Immature natural killer cell (primary cell): ENCODE measurements around the gene TRPV5. TPM values are rescaled to one million over a fixed set of nuclear protein-coding genes. Genes with fewer than 3 reads are reported as not detected.

Experiments used
- DNase-seq, 3 donors: peaks; one replicate each; pipeline ENCODE4 v3.0.0; 2022; ENCODE audit warnings: mixed read lengths in 1 of 3
- H3K27ac Mint-ChIP-seq, 6 donors: one replicate each; pipeline ENCODE4 v1.8.0; 2020; ENCODE audit warnings: mixed read lengths in 6 of 6, mild to moderate bottlenecking in 5 of 6, inconsistent platforms in 4 of 6, moderate library complexity in 3 of 6
- H3K27me3 Mint-ChIP-seq, 3 donors: one replicate each; pipeline ENCODE4 v1.8.0; 2020 to 2021; ENCODE audit warnings: low read depth in 3 of 3, mild to moderate bottlenecking in 3 of 3, mixed read lengths in 3 of 3, moderate library complexity in 3 of 3, inconsistent platforms in 1 of 3
- H3K36me3 Mint-ChIP-seq, 3 donors: one replicate each; pipeline ENCODE4 v1.8.0; 2020; ENCODE audit warnings: mixed read lengths in 3 of 3, inconsistent platforms in 2 of 3, mild to moderate bottlenecking in 2 of 3
- H3K4me1 Mint-ChIP-seq, 2 donors: one replicate each; pipeline ENCODE4 v1.8.0; 2020; ENCODE audit warnings: inconsistent platforms in 2 of 2, mild to moderate bottlenecking in 2 of 2, mixed read lengths in 2 of 2, moderate library complexity in 1 of 2
- H3K4me3 Mint-ChIP-seq, 5 donors: one replicate each; pipeline ENCODE4 v1.8.0; 2020; ENCODE audit warnings: mild to moderate bottlenecking in 5 of 5, mixed read lengths in 5 of 5, inconsistent platforms in 3 of 5, moderate library complexity in 3 of 5
- H3K9me3 Mint-ChIP-seq, 6 donors: one replicate each; pipeline ENCODE4 v1.8.0; 2020; ENCODE audit warnings: mild to moderate bottlenecking in 6 of 6, mixed read lengths in 6 of 6, inconsistent platforms in 4 of 6, moderate library complexity in 3 of 6
- polyA plus RNA-seq, 3 donors: library from polyadenylated mRNA; unstranded; fragments of 300-500 nt; fragmentation: Illumina TruSeq; gene quantifications; one replicate each; pipeline ENCODE4 v1.2.3, GENCODE V29; 2021

TRPV5 gene
- polyA plus RNA-seq, 3 donors from 2014 or later = not detected

- no peak overlapping the region for H3K27ac Mint-ChIP-seq
- H3K4me3 Mint-ChIP-seq = no peak overlapping the region
- no peak for DNase-seq
- no peaks in the 10 kb centered on the region for H3K9me3 Mint-ChIP-seq
- peaks cover 3 to 6% (median 4%) of the 10 kb centered on the region in 3 donors for H3K27me3 Mint-ChIP-seq
- no peaks in the 10 kb centered on the region for H3K36me3 Mint-ChIP-seq
- no peaks in the 10 kb centered on the region for H3K4me1 Mint-ChIP-seq
These were observed 61.4 kb downstream of the TRPV5 start for GRCh38 chr7:142872106-142872675.

GRCh38 chr7:142871260-142872105 lies 62.1 kb downstream of the TRPV5 start:
- peaks cover 3 to 6% (median 4%) of the 10 kb centered on the region in 3 donors for H3K27me3 Mint-ChIP-seq
- H3K36me3 Mint-ChIP-seq = no peaks in the 10 kb centered on the region
- H3K9me3 Mint-ChIP-seq = no peaks in the 10 kb centered on the region
- no peaks in the 10 kb centered on the region for H3K4me1 Mint-ChIP-seq
- no peak for DNase-seq
- no peak overlapping the region for H3K27ac Mint-ChIP-seq
- H3K4me3 Mint-ChIP-seq = no peak overlapping the region

- no peak overlapping the region for H3K4me3 Mint-ChIP-seq
- DNase-seq = no peak
- H3K36me3 Mint-ChIP-seq = no peaks in the 10 kb centered on the region
- H3K9me3 Mint-ChIP-seq = no peaks in the 10 kb centered on the region
- peaks cover 2 to 4% (median 3%) of the 10 kb centered on the region in 3 donors for H3K27me3 Mint-ChIP-seq
- H3K4me1 Mint-ChIP-seq = no peaks in the 10 kb centered on the region
- no peak overlapping the region for H3K27ac Mint-ChIP-seq
These were observed 62.8 kb downstream of the TRPV5 start for GRCh38 chr7:142870566-142871259.

- H3K27ac Mint-ChIP-seq = no peak overlapping the region
- H3K4me1 Mint-ChIP-seq = no peaks in the 10 kb centered on the region
- no peak for DNase-seq
- no peaks in the 10 kb centered on the region for H3K36me3 Mint-ChIP-seq
- H3K27me3 Mint-ChIP-seq = peaks cover 1 to 2% (median 2%) of the 10 kb centered on the region in 3 donors
- no peak overlapping the region for H3K4me3 Mint-ChIP-seq
- H3K9me3 Mint-ChIP-seq = no peaks in the 10 kb centered on the region
These were observed 63.4 kb downstream of the TRPV5 start for GRCh38 chr7:142870147-142870559.

GRCh38 chr7:142869434-142869833 lies 64.1 kb downstream of the TRPV5 start:
- Mint-ChIP-seq H3K27me3 (peaks cover 0 to 2% (median 2%) of the 10 kb centered on the region in 3 donors), H3K4me1 (no peaks in the 10 kb centered on the region), H3K4me3 (no peak overlapping the region), H3K27ac (no peak overlapping the region), H3K36me3 (no peaks in the 10 kb centered on the region), H3K9me3 (no peaks in the 10 kb centered on the region)
- DNase-seq = no peak

GRCh38 chr7:142868986-142869415 lies 64.5 kb downstream of the TRPV5 start:
- no peak for DNase-seq
- peaks cover 0 to 2% (median 2%) of the 10 kb centered on the region in 3 donors for H3K27me3 Mint-ChIP-seq
- H3K9me3 Mint-ChIP-seq = no peaks in the 10 kb centered on the region
- H3K4me3 Mint-ChIP-seq = no peak overlapping the region
- no peaks in the 10 kb centered on the region for H3K36me3 Mint-ChIP-seq
- H3K4me1 Mint-ChIP-seq = no peaks in the 10 kb centered on the region
- H3K27ac Mint-ChIP-seq = no peak overlapping the region

GRCh38 chr7:142868188-142868985 lies 65.2 kb downstream of the TRPV5 start:
- H3K9me3 Mint-ChIP-seq = no peaks in the 10 kb centered on the region
- peaks cover 0 to 2% (median 2%) of the 10 kb centered on the region in 3 donors for H3K27me3 Mint-ChIP-seq
- no peak for DNase-seq
- H3K36me3 Mint-ChIP-seq = no peaks in the 10 kb centered on the region
- no peak overlapping the region for H3K27ac Mint-ChIP-seq
- H3K4me3 Mint-ChIP-seq = no peak overlapping the region
- H3K4me1 Mint-ChIP-seq = no peaks in the 10 kb centered on the region

- Mint-ChIP-seq H3K9me3 (no peaks in the 10 kb centered on the region), H3K4me1 (no peaks in the 10 kb centered on the region), H3K27ac (no peak overlapping the region), H3K36me3 (peaks cover 0 to 4% (median 0%) of the 10 kb centered on the region in 3 donors), H3K27me3 (peaks cover 0 to 4% (median 2%) of the 10 kb centered on the region in 3 donors), H3K4me3 (no peak overlapping the region)
- DNase-seq = no peak
These were observed 66.0 kb downstream of the TRPV5 start for GRCh38 chr7:142867398-142868187.

GRCh38 chr7:142867097-142867378 lies 66.5 kb downstream of the TRPV5 start:
- H3K4me3 Mint-ChIP-seq = no peak overlapping the region
- H3K4me1 Mint-ChIP-seq = no peaks in the 10 kb centered on the region
- peaks cover 0 to 4% (median 0%) of the 10 kb centered on the region in 3 donors for H3K27me3 Mint-ChIP-seq
- DNase-seq = no peak
- peaks cover 0 to 4% (median 0%) of the 10 kb centered on the region in 3 donors for H3K36me3 Mint-ChIP-seq
- H3K9me3 Mint-ChIP-seq = no peaks in the 10 kb centered on the region
- no peak overlapping the region for H3K27ac Mint-ChIP-seq

- no peak overlapping the region for H3K4me3 Mint-ChIP-seq
- peaks cover 0 to 4% (median 0%) of the 10 kb centered on the region in 3 donors for H3K36me3 Mint-ChIP-seq
- no peaks in the 10 kb centered on the region for H3K4me1 Mint-ChIP-seq
- H3K27me3 Mint-ChIP-seq = peaks cover 0 to 4% (median 0%) of the 10 kb centered on the region in 3 donors
- no peak for DNase-seq
- H3K9me3 Mint-ChIP-seq = no peaks in the 10 kb centered on the region
- no peak overlapping the region for H3K27ac Mint-ChIP-seq
These were observed 67.0 kb downstream of the TRPV5 start for GRCh38 chr7:142866361-142867096.

GRCh38 chr7:142865766-142866165 lies 67.8 kb downstream of the TRPV5 start:
- Mint-ChIP-seq H3K9me3 (no peaks in the 10 kb centered on the region), H3K4me3 (no peak overlapping the region), H3K27me3 (peaks cover 0 to 4% (median 0%) of the 10 kb centered on the region in 3 donors), H3K27ac (no peak overlapping the region), H3K36me3 (peaks cover 0 to 4% (median 0%) of the 10 kb centered on the region in 3 donors), H3K4me1 (no peaks in the 10 kb centered on the region)
- no peak for DNase-seq

GRCh38 chr7:142864980-142865747 lies 68.4 kb downstream of the TRPV5 start:
- no peaks in the 10 kb centered on the region for H3K9me3 Mint-ChIP-seq
- peaks cover 0 to 4% (median 0%) of the 10 kb centered on the region in 3 donors for H3K36me3 Mint-ChIP-seq
- no peak overlapping the region for H3K4me3 Mint-ChIP-seq
- DNase-seq = no peak
- H3K27me3 Mint-ChIP-seq = peaks cover 0 to 4% (median 0%) of the 10 kb centered on the region in 3 donors
- H3K4me1 Mint-ChIP-seq = no peaks in the 10 kb centered on the region
- no peak overlapping the region for H3K27ac Mint-ChIP-seq
